ENCODE results near the gene TMEM39B.
A peak's percentile ranks its signal among the peaks of the same experiment; 100 is the strongest.
"Not testable (repeated sequence)": the region's sequence is repeated elsewhere in the genome, so short reads cannot be mapped to it uniquely, and the experiment has no call there.

Gene TMEM39B

GRCh38 chr1:32133950-32134280 is 61.2 kb downstream of the TMEM39B start:
- not testable (repeated sequence) for H3K9me3 ChIP-seq (ENCODE audit: control insufficient read depth, insufficient read depth, low read length); H3K27ac ChIP-seq (ENCODE audit: low read depth, low read length); H3K9ac ChIP-seq (ENCODE audit: low read depth, low read length); H3K4me1 ChIP-seq (ENCODE audit: control insufficient read depth, insufficient read depth, low read length); H3K36me3 ChIP-seq (ENCODE audit: control insufficient read depth, insufficient read depth, low read length); H3K27me3 ChIP-seq (ENCODE audit: control insufficient read depth, insufficient read depth, low read length); H3K4me3 ChIP-seq (ENCODE audit: low read depth, low read length)

GRCh38 chr1:32137111-32137510 is 64.4 kb downstream of the TMEM39B start:
- Histone ChIP-seq H3K9me3 (ENCODE audit: control insufficient read depth, insufficient read depth, low read length) (no peaks in the 10 kb centered on the region), H3K4me1 (ENCODE audit: control insufficient read depth, insufficient read depth, low read length) (no peaks in the 10 kb centered on the region), H3K4me3 (ENCODE audit: low read depth, low read length) (no peak overlapping the region), H3K27ac (ENCODE audit: low read depth, low read length) (no peak overlapping the region), H3K36me3 (ENCODE audit: control insufficient read depth, insufficient read depth, low read length) (no peaks in the 10 kb centered on the region), H3K9ac (ENCODE audit: low read depth, low read length) (no peak overlapping the region), H3K27me3 (ENCODE audit: control insufficient read depth, insufficient read depth, low read length) (no peaks in the 10 kb centered on the region)

- no peak overlapping the region for H3K27ac ChIP-seq (ENCODE audit: low read depth, low read length)
- no peaks in the 10 kb centered on the region for H3K27me3 ChIP-seq (ENCODE audit: control insufficient read depth, insufficient read depth, low read length)
- H3K9me3 ChIP-seq (ENCODE audit: control insufficient read depth, insufficient read depth, low read length): no peaks in the 10 kb centered on the region
- H3K4me1 ChIP-seq (ENCODE audit: control insufficient read depth, insufficient read depth, low read length): no peaks in the 10 kb centered on the region
- no peak overlapping the region for H3K9ac ChIP-seq (ENCODE audit: low read depth, low read length)
- H3K36me3 ChIP-seq (ENCODE audit: control insufficient read depth, insufficient read depth, low read length): no peaks in the 10 kb centered on the region
- no peak overlapping the region for H3K4me3 ChIP-seq (ENCODE audit: low read depth, low read length)
These were observed 66.2 kb downstream of the TMEM39B start for GRCh38 chr1:32138965-32139364.

GRCh38 chr1:32142446-32143301 is 69.9 kb downstream of the TMEM39B start:
- Histone ChIP-seq H3K36me3 (ENCODE audit: control insufficient read depth, insufficient read depth, low read length) (no peaks in the 10 kb centered on the region), H3K9ac (ENCODE audit: low read depth, low read length) (no peak overlapping the region), H3K27ac (ENCODE audit: low read depth, low read length) (peak overlapping the region; percentile 25), H3K27me3 (ENCODE audit: control insufficient read depth, insufficient read depth, low read length) (no peaks in the 10 kb centered on the region), H3K4me3 (ENCODE audit: low read depth, low read length) (no peak overlapping the region), H3K4me1 (ENCODE audit: control insufficient read depth, insufficient read depth, low read length) (no peaks in the 10 kb centered on the region), H3K9me3 (ENCODE audit: control insufficient read depth, insufficient read depth, low read length) (no peaks in the 10 kb centered on the region)

GRCh38 chr1:32143302-32143695 is 70.6 kb downstream of the TMEM39B start:
- H3K27ac ChIP-seq (ENCODE audit: low read depth, low read length); H3K4me1 ChIP-seq (ENCODE audit: control insufficient read depth, insufficient read depth, low read length); H3K9ac ChIP-seq (ENCODE audit: low read depth, low read length): not testable (repeated sequence)

GRCh38 chr1:32144033-32144432 is 71.3 kb downstream of the TMEM39B start:
- H3K4me1 ChIP-seq (ENCODE audit: control insufficient read depth, insufficient read depth, low read length): no peaks in the 10 kb centered on the region
- no peak overlapping the region for H3K4me3 ChIP-seq (ENCODE audit: low read depth, low read length)
- H3K27ac ChIP-seq (ENCODE audit: low read depth, low read length): no peak overlapping the region
- H3K36me3 ChIP-seq (ENCODE audit: control insufficient read depth, insufficient read depth, low read length): no peaks in the 10 kb centered on the region
- H3K9me3 ChIP-seq (ENCODE audit: control insufficient read depth, insufficient read depth, low read length): no peaks in the 10 kb centered on the region
- H3K27me3 ChIP-seq (ENCODE audit: control insufficient read depth, insufficient read depth, low read length): no peaks in the 10 kb centered on the region
- no peak overlapping the region for H3K9ac ChIP-seq (ENCODE audit: low read depth, low read length)

More at GRCh38 chr1:32143302-32143695, 70.6 kb downstream of the TMEM39B start:
- H3K9me3 ChIP-seq (ENCODE audit: control insufficient read depth, insufficient read depth, low read length); H3K4me3 ChIP-seq (ENCODE audit: low read depth, low read length); H3K27me3 ChIP-seq (ENCODE audit: control insufficient read depth, insufficient read depth, low read length); H3K36me3 ChIP-seq (ENCODE audit: control insufficient read depth, insufficient read depth, low read length): not testable (repeated sequence)

- not testable (repeated sequence) for H3K9ac ChIP-seq (ENCODE audit: low read depth, low read length)
These were observed 75.1 kb downstream of the TMEM39B start for GRCh38 chr1:32147799-32148198.

GRCh38 chr1:32150847-32151246 is 78.1 kb downstream of the TMEM39B start:
- H3K4me1 ChIP-seq (ENCODE audit: control insufficient read depth, insufficient read depth, low read length): no peaks in the 10 kb centered on the region
- peaks cover 9% of the 10 kb centered on the region; the same call in 1 of the 2 replicates for H3K36me3 ChIP-seq (ENCODE audit: control insufficient read depth, insufficient read depth, low read length)
- H3K27ac ChIP-seq (ENCODE audit: low read depth, low read length): no peak overlapping the region
- H3K27me3 ChIP-seq (ENCODE audit: control insufficient read depth, insufficient read depth, low read length): no peaks in the 10 kb centered on the region
- no peak overlapping the region for H3K9ac ChIP-seq (ENCODE audit: low read depth, low read length)
- H3K9me3 ChIP-seq (ENCODE audit: control insufficient read depth, insufficient read depth, low read length): no peaks in the 10 kb centered on the region
- no peak overlapping the region for H3K4me3 ChIP-seq (ENCODE audit: low read depth, low read length)

More at GRCh38 chr1:32147799-32148198, 75.1 kb downstream of the TMEM39B start:
- H3K27me3 ChIP-seq (ENCODE audit: control insufficient read depth, insufficient read depth, low read length); H3K4me3 ChIP-seq (ENCODE audit: low read depth, low read length); H3K36me3 ChIP-seq (ENCODE audit: control insufficient read depth, insufficient read depth, low read length); H3K27ac ChIP-seq (ENCODE audit: low read depth, low read length); H3K9me3 ChIP-seq (ENCODE audit: control insufficient read depth, insufficient read depth, low read length); H3K4me1 ChIP-seq (ENCODE audit: control insufficient read depth, insufficient read depth, low read length): not testable (repeated sequence)

GRCh38 chr1:32151319-32151787 is 78.6 kb downstream of the TMEM39B start:
- H3K4me1 ChIP-seq (ENCODE audit: control insufficient read depth, insufficient read depth, low read length): no peaks in the 10 kb centered on the region
- no peak overlapping the region for H3K27ac ChIP-seq (ENCODE audit: low read depth, low read length)

More at GRCh38 chr1:32151319-32151787, 78.6 kb downstream of the TMEM39B start:
- Histone ChIP-seq H3K36me3 (ENCODE audit: control insufficient read depth, insufficient read depth, low read length) (peaks cover 14% of the 10 kb centered on the region), H3K9me3 (ENCODE audit: control insufficient read depth, insufficient read depth, low read length) (no peaks in the 10 kb centered on the region), H3K9ac (ENCODE audit: low read depth, low read length) (no peak overlapping the region), H3K4me3 (ENCODE audit: low read depth, low read length) (no peak overlapping the region), H3K27me3 (ENCODE audit: control insufficient read depth, insufficient read depth, low read length) (no peaks in the 10 kb centered on the region)
